A673 (cell line): ENCODE measurements around the gene ELOVL5.

Experiments used
- EZH2 ChIP-seq: fragments of 200-600 bp; sonication (generic); IDR thresholded peaks from 2 replicates; pipeline ENCODE4 v1.6.1; 2017; ENCODE audit warnings: borderline replicate concordance, low read depth, mild to moderate bottlenecking, mixed read lengths, antibody characterized with exemption, low read length; ENCODE audit not compliant: poor library complexity, severe bottlenecking
- TF ChIP-seq, protein P1 (sequence below): fragments of 300-800, 200-600 bp; sonication (generic); conservative IDR thresholded peaks from 2 replicates; pipeline ENCODE4 v1.5.1; 2017; ENCODE audit warnings: low read depth, mild to moderate bottlenecking, antibody characterized with exemption, low read length, moderate library complexity, mixed read lengths

DNA sequence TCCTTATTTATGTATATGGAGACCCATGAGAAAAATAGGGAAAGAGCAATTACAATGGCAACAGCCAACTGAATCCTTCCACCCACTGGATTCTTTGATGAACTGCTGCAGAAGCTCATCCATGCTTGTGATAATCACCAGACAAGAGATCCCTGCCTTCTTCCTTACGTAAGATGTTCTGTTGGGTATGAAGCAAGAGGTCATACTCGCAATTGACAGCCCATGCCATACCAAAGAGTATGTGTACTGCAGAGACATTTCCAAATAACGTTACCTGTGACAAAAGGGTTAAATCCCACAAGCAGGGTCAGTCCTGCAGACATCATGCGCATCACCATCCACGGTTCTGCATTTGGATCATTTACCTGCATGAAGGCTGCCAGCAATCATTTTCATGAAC is 27.8 kb downstream of the ELOVL5 start:
- TF ChIP-seq, protein P1, sequence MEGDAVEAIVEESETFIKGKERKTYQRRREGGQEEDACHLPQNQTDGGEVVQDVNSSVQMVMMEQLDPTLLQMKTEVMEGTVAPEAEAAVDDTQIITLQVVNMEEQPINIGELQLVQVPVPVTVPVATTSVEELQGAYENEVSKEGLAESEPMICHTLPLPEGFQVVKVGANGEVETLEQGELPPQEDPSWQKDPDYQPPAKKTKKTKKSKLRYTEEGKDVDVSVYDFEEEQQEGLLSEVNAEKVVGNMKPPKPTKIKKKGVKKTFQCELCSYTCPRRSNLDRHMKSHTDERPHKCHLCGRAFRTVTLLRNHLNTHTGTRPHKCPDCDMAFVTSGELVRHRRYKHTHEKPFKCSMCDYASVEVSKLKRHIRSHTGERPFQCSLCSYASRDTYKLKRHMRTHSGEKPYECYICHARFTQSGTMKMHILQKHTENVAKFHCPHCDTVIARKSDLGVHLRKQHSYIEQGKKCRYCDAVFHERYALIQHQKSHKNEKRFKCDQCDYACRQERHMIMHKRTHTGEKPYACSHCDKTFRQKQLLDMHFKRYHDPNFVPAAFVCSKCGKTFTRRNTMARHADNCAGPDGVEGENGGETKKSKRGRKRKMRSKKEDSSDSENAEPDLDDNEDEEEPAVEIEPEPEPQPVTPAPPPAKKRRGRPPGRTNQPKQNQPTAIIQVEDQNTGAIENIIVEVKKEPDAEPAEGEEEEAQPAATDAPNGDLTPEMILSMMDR, result no peak
- no peak for TF ChIP-seq EZH2
